ENCODE data around the gene MRAS.
"Not testable (repeated sequence)": the region's sequence is repeated elsewhere in the genome, so short reads cannot be mapped to it uniquely, and the experiment has no call there.

The MRAS gene

DNA sequence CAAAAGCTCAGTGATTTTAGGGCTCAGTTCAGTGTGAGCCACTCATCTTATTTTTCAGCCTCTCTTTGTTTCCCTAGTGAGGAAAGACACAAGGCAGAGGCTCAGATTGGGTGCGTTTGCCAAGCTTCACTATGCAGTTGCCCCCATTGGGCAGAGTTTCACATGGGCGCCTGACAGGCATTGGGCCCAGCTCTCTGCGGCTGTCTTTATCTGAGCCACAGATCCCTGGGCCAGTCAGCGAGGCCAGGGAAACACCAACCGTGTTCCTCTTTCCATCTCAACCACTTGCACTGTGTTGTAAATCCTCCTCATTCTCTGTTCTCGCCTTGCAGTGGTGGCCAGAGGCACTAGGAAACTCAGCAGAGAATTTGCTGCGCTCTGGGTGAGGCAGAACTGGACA is 96.9 kb downstream of the MRAS start:
- DNase-seq (ENCODE audit: low read depth in 2 of 2) = no peak

DNA sequence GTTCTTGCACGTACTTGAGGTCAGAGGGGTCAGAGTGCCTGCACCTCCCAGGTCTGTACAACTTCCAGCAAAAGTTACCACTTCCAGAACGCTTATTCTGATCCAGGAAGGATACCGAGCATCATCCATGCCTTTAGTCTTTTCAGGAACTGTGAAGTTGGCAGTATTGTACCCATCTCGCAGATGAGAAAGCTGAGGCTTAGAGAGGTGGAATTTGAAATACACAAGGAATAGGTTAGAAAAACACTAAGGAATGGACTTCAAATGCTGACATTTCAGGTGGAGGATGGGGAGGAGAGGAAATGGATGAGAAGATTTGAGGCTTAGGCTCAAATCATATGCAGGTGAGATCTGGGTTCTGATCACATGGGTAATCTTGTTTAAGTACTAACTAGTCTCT is 97.3 kb downstream of the MRAS start:
- no peak for DNase-seq (ENCODE audit: low read depth in 2 of 2)

DNA sequence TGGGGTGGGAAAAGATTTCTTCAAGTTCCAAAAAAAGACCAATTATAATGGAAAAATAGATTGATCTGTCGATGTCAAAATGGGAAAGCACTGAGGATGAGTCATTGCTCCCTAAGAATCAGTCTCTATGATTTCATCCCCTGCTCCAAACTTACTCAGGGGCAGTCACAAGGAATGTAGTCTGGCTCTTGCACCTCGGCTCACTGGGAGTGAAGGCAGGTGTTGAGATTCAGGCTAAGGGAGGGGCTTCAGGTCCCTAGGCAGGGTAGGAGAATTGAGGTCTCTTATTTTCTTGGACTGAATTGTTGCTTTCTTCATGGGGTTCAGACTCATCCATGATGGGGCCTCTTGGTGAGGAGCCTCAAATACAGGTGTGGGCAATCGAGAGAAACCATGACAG is 100.3 kb downstream of the MRAS start:
- no peak for DNase-seq (ENCODE audit: low read depth in 2 of 2)

DNA sequence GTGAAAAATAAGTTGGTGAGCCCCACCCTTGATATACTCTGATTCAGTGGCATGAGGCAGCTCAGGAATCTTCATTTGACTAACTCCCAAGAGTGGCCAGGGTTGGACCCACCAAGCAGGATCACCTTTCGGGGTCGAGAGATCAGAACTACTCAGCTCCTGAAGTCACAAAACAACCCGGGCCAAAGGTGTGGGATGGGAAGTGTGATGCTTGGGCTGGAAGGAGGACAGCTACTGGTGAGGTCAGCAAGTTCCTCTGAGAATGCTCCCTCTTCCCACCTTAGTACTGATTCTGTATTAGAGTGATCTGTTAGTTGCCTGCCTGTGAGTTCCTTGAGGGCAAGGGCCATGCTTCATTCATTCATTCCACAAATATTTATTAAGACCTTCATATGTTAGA is 101.1 kb downstream of the MRAS start:
- no peak for DNase-seq (ENCODE audit: low read depth in 2 of 2)

DNA sequence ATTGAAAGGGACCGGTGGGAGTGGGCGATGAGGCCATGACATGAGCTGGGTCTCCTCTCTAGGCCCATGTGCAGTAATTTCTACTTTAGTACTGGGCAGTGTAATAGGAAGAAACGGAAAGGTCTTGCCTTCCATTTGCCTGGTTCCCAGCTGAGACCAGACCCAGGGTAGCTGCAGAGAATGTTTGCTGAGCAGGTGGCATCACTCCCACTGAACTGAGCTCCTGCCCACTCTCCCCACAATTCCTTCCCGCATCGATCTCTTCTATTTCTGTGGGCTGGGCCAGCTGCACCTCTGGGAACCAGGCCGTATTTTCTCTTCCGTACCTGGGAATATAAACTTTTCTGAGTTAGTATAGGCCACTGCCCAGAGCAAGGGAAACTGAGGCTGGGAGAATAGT is 101.8 kb downstream of the MRAS start:
- DNase-seq (ENCODE audit: low read depth in 2 of 2) = no peak

DNA sequence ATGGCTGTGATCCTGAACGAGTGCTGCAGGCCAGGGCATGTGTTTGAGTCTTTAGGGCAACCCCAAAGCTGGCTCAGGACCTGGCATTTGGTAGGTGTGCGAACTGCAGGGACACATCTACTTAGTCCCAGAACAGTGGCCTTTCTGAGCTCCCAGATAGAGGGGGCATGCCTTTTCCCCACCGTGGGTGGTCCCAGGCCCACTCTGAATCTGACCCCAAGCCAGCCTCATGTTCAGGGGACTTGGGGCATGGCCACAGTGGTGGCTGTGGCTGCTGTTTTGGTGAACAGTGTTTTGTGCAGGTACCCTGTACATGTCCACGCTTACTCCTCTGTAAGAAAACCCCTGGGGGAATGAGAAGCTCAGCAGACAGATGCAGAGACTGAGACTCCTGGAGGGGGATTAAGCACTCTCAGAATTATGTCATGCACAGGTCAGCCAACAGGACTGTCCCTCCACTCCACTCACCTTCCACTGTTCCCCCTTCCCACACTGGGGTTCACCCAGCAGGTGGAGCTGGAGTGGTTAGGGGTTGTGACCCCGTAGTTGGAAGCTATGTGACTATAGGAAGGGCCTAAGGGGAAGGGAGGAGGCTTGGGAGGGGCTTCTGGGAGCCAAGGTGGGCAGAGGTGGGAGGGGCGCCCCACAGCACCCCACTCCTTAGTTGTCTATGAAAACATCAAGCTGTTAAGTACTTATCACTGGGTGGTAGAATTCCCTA is 102.5 kb downstream of the MRAS start:
- no peak for DNase-seq (ENCODE audit: low read depth in 2 of 2)

DNA sequence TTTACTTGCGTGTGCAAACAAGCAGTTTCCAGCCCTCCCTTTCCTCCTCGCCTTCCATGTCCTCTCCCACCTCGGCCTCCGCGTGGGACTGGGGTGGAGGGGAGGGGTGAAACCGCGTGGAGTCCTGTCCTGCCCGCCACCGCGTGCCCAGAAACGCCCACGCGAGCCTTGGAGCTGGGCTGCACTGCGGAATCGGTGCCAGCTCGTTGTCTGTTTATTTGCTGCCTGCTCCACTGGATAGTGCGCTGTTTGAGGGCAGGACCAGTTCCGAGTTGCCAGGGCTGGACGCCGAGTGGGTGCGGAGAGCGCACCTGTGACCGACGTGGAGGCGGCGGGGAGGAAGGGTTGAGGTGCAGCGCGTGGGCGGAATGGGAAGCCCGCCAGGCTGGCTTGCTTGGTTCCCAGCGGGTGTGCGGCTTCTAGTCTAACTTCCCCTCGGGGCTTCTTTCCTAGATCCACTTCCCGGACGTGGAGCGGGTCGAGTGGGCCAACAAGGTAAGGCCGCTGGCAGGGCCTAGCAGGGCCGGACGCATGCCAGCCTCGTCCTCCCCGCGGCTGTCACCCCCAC is 103.3 kb downstream of the MRAS start:
- DNase-seq (ENCODE audit: low read depth in 2 of 2) = no peak

DNA sequence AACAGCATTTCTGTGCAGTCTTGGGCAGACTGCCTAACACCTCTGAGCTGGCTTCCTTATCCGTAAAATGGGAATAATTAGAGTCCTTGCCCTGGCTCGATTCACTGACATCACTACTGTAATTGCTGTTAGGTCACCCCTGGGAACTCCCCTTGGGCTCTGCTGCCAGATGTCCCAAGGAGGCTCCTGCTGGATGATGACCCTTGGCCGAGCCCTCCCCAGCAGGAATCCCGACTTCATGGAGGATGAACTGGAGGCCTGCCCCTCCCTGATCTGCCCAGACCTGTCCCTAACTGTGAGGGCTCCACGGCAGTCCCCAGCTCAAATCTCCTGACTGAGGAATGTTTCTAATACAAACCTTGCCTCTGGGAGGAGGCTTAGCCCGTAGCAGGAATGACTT is 104.1 kb downstream of the MRAS start:
- no peak for DNase-seq (ENCODE audit: low read depth in 2 of 2)

DNA sequence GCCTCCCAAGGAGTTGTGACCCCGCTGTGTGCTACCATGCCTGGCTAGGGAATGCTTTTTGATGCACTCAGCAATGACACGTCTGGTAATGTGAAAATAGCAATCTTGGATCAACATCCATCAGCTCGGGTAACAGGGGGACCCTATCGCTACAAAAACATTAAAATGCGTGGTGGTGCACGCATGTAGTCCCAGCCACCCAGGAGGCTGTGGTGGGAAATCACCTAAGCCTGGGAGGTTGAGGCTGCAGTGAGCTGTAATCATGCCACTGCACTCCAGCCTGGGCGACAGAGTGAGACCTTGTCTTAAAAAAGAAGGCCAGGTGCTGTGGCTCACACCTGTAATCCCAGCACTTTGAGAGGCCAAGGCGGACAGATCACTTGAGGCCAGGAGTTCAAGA is 105.6 kb downstream of the MRAS start:
- not testable (repeated sequence) for DNase-seq (ENCODE audit: low read depth in 2 of 2)

Data from fibroblast of skin of left biceps (primary cell).